PFSK-1 (cell line): ENCODE measurements around the gene NFIC.

Experiments
- POLR2AphosphoS5 ChIP-seq: IDR thresholded peaks from 2 replicates; pipeline ENCODE4 v1.6.1; 2012; ENCODE audit warnings: low read depth, mild to moderate bottlenecking, control low read depth, low read length, moderate library complexity
- TAF1 ChIP-seq: IDR thresholded peaks from 2 replicates; pipeline ENCODE4 v1.6.1; 2012; ENCODE audit warnings: low read length, control low read depth, borderline replicate concordance; ENCODE audit not compliant: insufficient read depth
- TF ChIP-seq, protein P1 (sequence below), 2 experiments: IDR thresholded peaks; 2 replicates each; pipeline versions ENCODE4 v1.6.1 to v1.8.0; 2011 to 2012; ENCODE audit warnings: low read depth in 2 of 2, low read length in 2 of 2, control low read depth in 1 of 2, inconsistent platforms in 1 of 2, mild to moderate bottlenecking in 1 of 2, moderate library complexity in 1 of 2; ENCODE audit not compliant: insufficient read depth in 1 of 2

DNA sequence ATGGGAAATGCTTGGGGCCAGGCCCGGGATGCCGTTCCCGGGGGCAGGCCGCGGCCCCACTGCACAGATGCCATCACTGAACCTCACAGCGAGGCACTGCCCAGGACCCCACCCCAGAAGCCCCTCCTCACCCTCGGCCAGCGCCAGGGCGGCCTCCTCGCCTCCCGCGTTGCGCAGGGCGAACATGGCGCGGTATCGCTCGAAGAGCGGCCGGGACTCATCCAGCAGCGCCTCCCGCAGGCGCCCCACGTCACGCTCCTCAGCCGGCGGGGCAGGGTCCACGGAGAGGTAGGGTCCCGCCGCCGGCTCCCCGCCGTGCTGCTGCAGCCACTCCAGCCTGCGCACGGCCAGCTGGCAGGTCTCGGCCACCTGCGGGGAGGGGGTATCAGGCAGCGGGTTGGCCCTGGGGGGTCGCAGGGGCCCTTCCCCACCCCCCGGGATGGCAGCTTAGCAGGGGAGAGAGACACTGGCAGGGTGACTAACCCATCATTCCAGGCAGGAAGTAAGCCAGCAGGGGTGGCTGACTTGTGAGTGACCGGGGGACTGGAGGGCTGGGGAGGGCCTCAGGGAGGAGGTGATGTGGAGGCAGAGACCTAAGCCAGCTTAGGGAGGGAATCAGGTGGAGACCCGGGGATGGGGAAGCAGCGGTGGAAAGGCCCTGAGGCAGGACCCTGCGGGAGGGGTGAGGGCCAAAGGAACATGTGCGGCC, 125.9 kb downstream of the NFIC start:
- no peak for TF ChIP-seq TAF1
- no peak for TF ChIP-seq POLR2AphosphoS5
- TF ChIP-seq, protein P1, sequence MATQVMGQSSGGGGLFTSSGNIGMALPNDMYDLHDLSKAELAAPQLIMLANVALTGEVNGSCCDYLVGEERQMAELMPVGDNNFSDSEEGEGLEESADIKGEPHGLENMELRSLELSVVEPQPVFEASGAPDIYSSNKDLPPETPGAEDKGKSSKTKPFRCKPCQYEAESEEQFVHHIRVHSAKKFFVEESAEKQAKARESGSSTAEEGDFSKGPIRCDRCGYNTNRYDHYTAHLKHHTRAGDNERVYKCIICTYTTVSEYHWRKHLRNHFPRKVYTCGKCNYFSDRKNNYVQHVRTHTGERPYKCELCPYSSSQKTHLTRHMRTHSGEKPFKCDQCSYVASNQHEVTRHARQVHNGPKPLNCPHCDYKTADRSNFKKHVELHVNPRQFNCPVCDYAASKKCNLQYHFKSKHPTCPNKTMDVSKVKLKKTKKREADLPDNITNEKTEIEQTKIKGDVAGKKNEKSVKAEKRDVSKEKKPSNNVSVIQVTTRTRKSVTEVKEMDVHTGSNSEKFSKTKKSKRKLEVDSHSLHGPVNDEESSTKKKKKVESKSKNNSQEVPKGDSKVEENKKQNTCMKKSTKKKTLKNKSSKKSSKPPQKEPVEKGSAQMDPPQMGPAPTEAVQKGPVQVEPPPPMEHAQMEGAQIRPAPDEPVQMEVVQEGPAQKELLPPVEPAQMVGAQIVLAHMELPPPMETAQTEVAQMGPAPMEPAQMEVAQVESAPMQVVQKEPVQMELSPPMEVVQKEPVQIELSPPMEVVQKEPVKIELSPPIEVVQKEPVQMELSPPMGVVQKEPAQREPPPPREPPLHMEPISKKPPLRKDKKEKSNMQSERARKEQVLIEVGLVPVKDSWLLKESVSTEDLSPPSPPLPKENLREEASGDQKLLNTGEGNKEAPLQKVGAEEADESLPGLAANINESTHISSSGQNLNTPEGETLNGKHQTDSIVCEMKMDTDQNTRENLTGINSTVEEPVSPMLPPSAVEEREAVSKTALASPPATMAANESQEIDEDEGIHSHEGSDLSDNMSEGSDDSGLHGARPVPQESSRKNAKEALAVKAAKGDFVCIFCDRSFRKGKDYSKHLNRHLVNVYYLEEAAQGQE (IDR thresholded peaks at IDR 0.05; ENCODE audit: insufficient read depth in 1 of 2, low read depth in 2 of 2, low read length in 2 of 2), result no peak
